Measurements from ENCODE around the gene CCDC170. TPM values are rescaled to one million over a fixed set of nuclear protein-coding genes. Genes with fewer than 3 reads are reported as not detected.

The CCDC170 gene
- polyA plus RNA-seq, 1 donor from 2014 or later, result 0.15 TPM

- Histone ChIP-seq H3K27me3 (ENCODE audit: insufficient read depth, low read depth, low read length) (no peaks in the 10 kb centered on the region), H3K9ac (ENCODE audit: low read length) (no peak overlapping the region)
These were observed 147.2 kb downstream of the CCDC170 start for GRCh38 chr6:151641028-151641427.

DNA sequence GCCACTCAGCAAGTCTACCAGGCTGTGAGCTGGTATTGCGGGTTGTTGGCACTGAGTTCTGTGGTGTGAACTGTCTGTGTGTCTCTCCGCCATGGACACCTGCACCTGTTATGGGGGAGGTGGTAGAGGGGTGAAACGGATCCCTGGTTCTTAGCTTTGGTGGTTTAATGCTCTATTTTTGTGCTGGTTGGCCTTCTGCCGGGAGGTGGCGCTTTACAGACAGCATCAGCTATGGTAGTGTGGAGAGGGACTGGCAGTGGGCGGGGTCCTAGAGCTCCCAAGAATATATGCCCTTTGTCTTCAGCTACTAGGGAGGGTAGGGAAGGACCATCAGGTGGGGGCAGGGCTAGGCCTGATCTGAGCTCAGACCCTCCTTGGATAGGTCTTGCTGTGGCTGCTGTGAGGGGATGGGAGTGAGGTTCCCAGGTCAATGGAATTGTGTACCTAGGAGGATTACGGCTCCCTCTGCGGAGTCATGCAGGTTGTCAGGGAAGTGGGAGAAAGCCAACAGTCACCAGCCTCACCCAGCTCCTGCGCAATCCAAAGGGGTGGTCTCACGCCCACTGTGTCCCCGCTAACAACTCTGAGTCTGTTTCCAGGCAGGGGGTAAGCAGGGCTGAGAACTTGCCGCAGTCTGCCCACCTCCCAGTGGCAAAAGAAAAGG lies 154.3 kb downstream of the CCDC170 start:
- no peaks in the 10 kb centered on the region for H3K27me3 ChIP-seq (ENCODE audit: insufficient read depth, low read depth, low read length)
- H3K9ac ChIP-seq (ENCODE audit: low read length), result no peak overlapping the region
- TF ChIP-seq, protein P1, sequence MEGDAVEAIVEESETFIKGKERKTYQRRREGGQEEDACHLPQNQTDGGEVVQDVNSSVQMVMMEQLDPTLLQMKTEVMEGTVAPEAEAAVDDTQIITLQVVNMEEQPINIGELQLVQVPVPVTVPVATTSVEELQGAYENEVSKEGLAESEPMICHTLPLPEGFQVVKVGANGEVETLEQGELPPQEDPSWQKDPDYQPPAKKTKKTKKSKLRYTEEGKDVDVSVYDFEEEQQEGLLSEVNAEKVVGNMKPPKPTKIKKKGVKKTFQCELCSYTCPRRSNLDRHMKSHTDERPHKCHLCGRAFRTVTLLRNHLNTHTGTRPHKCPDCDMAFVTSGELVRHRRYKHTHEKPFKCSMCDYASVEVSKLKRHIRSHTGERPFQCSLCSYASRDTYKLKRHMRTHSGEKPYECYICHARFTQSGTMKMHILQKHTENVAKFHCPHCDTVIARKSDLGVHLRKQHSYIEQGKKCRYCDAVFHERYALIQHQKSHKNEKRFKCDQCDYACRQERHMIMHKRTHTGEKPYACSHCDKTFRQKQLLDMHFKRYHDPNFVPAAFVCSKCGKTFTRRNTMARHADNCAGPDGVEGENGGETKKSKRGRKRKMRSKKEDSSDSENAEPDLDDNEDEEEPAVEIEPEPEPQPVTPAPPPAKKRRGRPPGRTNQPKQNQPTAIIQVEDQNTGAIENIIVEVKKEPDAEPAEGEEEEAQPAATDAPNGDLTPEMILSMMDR (IDR thresholded peaks at IDR 0.05; ENCODE audit: poor library complexity, severe bottlenecking), result no peak
- no peaks in the 10 kb centered on the region for H3K79me2 ChIP-seq (replicated peaks; ENCODE audit: insufficient read depth, low read length)
- no peak overlapping the region for H2AFZ ChIP-seq (ENCODE audit: low read depth, low read length)
- H3K36me3 ChIP-seq (ENCODE audit: insufficient read depth, low read length), result no peaks in the 10 kb centered on the region
- no peaks in the 10 kb centered on the region for H3F3A ChIP-seq (ENCODE audit: insufficient read depth, low read length, poor library complexity, severe bottlenecking)
- H3K9me3 ChIP-seq (ENCODE audit: low read length), result no peaks in the 10 kb centered on the region
- H3K27ac ChIP-seq (ENCODE audit: low read length), result no peak overlapping the region
- no peak overlapping the region for H3K4me2 ChIP-seq (ENCODE audit: low read length)
- no peak overlapping the region for H3K4me3 ChIP-seq (ENCODE audit: low read length)
- H4K20me1 ChIP-seq (ENCODE audit: insufficient read depth), result no peaks in the 10 kb centered on the region
- no peaks in the 10 kb centered on the region for H3K9me2 ChIP-seq (ENCODE audit: insufficient read depth, low read length)

More at GRCh38 chr6:151641028-151641427, 147.2 kb downstream of the CCDC170 start:
- Histone ChIP-seq H3F3A (ENCODE audit: insufficient read depth, low read length, poor library complexity, severe bottlenecking) (no peaks in the 10 kb centered on the region), H3K9me2 (ENCODE audit: insufficient read depth, low read length) (no peaks in the 10 kb centered on the region), H3K4me3 (ENCODE audit: low read length) (no peak overlapping the region), H3K36me3 (ENCODE audit: insufficient read depth, low read length) (no peaks in the 10 kb centered on the region), H3K9me3 (ENCODE audit: low read length) (no peaks in the 10 kb centered on the region), H2AFZ (ENCODE audit: low read depth, low read length) (no peak overlapping the region), H3K4me2 (ENCODE audit: low read length) (no peak overlapping the region), H4K20me1 (ENCODE audit: insufficient read depth) (no peaks in the 10 kb centered on the region), H3K27ac (ENCODE audit: low read length) (no peak overlapping the region), H3K79me2 (replicated peaks; ENCODE audit: insufficient read depth, low read length) (no peaks in the 10 kb centered on the region)
- TF ChIP-seq MXI1 (conservative IDR thresholded peaks at IDR 0.05; ENCODE audit: poor library complexity, severe bottlenecking), result no peak
- no peak for TF ChIP-seq EZH2 (IDR thresholded peaks at IDR 0.05; ENCODE audit: borderline replicate concordance, insufficient read depth, low read length, poor library complexity, severe bottlenecking)
- TF ChIP-seq, protein P2, sequence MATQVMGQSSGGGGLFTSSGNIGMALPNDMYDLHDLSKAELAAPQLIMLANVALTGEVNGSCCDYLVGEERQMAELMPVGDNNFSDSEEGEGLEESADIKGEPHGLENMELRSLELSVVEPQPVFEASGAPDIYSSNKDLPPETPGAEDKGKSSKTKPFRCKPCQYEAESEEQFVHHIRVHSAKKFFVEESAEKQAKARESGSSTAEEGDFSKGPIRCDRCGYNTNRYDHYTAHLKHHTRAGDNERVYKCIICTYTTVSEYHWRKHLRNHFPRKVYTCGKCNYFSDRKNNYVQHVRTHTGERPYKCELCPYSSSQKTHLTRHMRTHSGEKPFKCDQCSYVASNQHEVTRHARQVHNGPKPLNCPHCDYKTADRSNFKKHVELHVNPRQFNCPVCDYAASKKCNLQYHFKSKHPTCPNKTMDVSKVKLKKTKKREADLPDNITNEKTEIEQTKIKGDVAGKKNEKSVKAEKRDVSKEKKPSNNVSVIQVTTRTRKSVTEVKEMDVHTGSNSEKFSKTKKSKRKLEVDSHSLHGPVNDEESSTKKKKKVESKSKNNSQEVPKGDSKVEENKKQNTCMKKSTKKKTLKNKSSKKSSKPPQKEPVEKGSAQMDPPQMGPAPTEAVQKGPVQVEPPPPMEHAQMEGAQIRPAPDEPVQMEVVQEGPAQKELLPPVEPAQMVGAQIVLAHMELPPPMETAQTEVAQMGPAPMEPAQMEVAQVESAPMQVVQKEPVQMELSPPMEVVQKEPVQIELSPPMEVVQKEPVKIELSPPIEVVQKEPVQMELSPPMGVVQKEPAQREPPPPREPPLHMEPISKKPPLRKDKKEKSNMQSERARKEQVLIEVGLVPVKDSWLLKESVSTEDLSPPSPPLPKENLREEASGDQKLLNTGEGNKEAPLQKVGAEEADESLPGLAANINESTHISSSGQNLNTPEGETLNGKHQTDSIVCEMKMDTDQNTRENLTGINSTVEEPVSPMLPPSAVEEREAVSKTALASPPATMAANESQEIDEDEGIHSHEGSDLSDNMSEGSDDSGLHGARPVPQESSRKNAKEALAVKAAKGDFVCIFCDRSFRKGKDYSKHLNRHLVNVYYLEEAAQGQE (IDR thresholded peaks at IDR 0.05; ENCODE audit: borderline replicate concordance), result no peak
- TF ChIP-seq RAD21 (conservative IDR thresholded peaks at IDR 0.05), result no peak
- no peak for TF ChIP-seq SMC3 (conservative IDR thresholded peaks at IDR 0.05; ENCODE audit: poor library complexity)
- TF ChIP-seq TAF1 (IDR thresholded peaks at IDR 0.05; ENCODE audit: low read depth), result no peak
- no peak for TF ChIP-seq POLR2AphosphoS5 (IDR thresholded peaks at IDR 0.05)
- TF ChIP-seq EP300 (conservative IDR thresholded peaks at IDR 0.05; ENCODE audit: poor library complexity, severe bottlenecking), result no peak
- TF ChIP-seq, protein P1 (IDR thresholded peaks at IDR 0.05; ENCODE audit: poor library complexity, severe bottlenecking), result no peak
